Measurements from ENCODE around the gene COL5A1. TPM values are rescaled to one million over a fixed set of nuclear protein-coding genes. Genes with fewer than 3 reads are reported as not detected.

Gene COL5A1
- total RNA-seq, 2 experiments from 2014 or later, result 0.23 to 0.24 TPM

- no peak for DNase-seq
- Mint-ChIP-seq H3K27me3 (no peaks in the 10 kb centered on the region), H3K4me3 (no peak overlapping the region), H3K9me3 (peaks cover 10% of the 10 kb centered on the region), H3K27ac (no peak overlapping the region), H3K4me1 (no peaks in the 10 kb centered on the region), H3K36me3 (no peaks in the 10 kb centered on the region)
These were observed 114.5 kb downstream of the COL5A1 start for GRCh38 chr9:134756098-134756497.

- H3K27ac Mint-ChIP-seq, result no peak overlapping the region
- H3K36me3 Mint-ChIP-seq, result no peaks in the 10 kb centered on the region
- no peak overlapping the region for H3K4me3 Mint-ChIP-seq
- H3K27me3 Mint-ChIP-seq, result no peaks in the 10 kb centered on the region
- DNase-seq, result no peak
- H3K4me1 Mint-ChIP-seq, result no peaks in the 10 kb centered on the region
- H3K9me3 Mint-ChIP-seq, result peaks cover 11% of the 10 kb centered on the region
These were observed 115.8 kb downstream of the COL5A1 start for GRCh38 chr9:134757216-134757975.

GRCh38 chr9:134758949-134759607, 117.5 kb downstream of the COL5A1 start:
- no peaks in the 10 kb centered on the region for H3K36me3 Mint-ChIP-seq
- no peak for DNase-seq
- no peaks in the 10 kb centered on the region for H3K27me3 Mint-ChIP-seq
- no peak overlapping the region for H3K27ac Mint-ChIP-seq
- H3K9me3 Mint-ChIP-seq, result peaks cover 11% of the 10 kb centered on the region
- H3K4me3 Mint-ChIP-seq, result no peak overlapping the region
- no peaks in the 10 kb centered on the region for H3K4me1 Mint-ChIP-seq

- H3K9me3 Mint-ChIP-seq, result peaks cover 11% of the 10 kb centered on the region
- H3K4me3 Mint-ChIP-seq, result no peak overlapping the region
- H3K36me3 Mint-ChIP-seq, result no peaks in the 10 kb centered on the region
- DNase-seq, result no peak
- no peaks in the 10 kb centered on the region for H3K4me1 Mint-ChIP-seq
- H3K27me3 Mint-ChIP-seq, result no peaks in the 10 kb centered on the region
- H3K27ac Mint-ChIP-seq, result no peak overlapping the region
These were observed 118.3 kb downstream of the COL5A1 start for GRCh38 chr9:134759913-134760312.

GRCh38 chr9:134760750-134761420, 119.3 kb downstream of the COL5A1 start:
- Mint-ChIP-seq H3K27me3 (no peaks in the 10 kb centered on the region), H3K4me3 (no peak overlapping the region), H3K27ac (no peak overlapping the region), H3K36me3 (no peaks in the 10 kb centered on the region), H3K4me1 (no peaks in the 10 kb centered on the region), H3K9me3 (peaks cover 11% of the 10 kb centered on the region)
- no peak for DNase-seq

- Mint-ChIP-seq H3K4me1 (peaks cover 6% of the 10 kb centered on the region), H3K27me3 (peaks cover 11% of the 10 kb centered on the region), H3K4me3 (no peak overlapping the region), H3K36me3 (no peaks in the 10 kb centered on the region), H3K27ac (no peak overlapping the region), H3K9me3 (peaks cover 11% of the 10 kb centered on the region)
- no peak for DNase-seq
These were observed 123.1 kb downstream of the COL5A1 start for GRCh38 chr9:134764473-134765269.

GRCh38 chr9:134765785-134766184, 124.2 kb downstream of the COL5A1 start:
- Mint-ChIP-seq H3K4me3 (no peak overlapping the region), H3K27me3 (peaks cover 12% of the 10 kb centered on the region), H3K36me3 (no peaks in the 10 kb centered on the region), H3K4me1 (peaks cover 8% of the 10 kb centered on the region), H3K27ac (no peak overlapping the region), H3K9me3 (peaks cover 3% of the 10 kb centered on the region)
- DNase-seq, result no peak

GRCh38 chr9:134766587-134766986, 125.0 kb downstream of the COL5A1 start:
- Mint-ChIP-seq H3K27me3 (peaks cover 15% of the 10 kb centered on the region), H3K4me3 (no peak overlapping the region), H3K9me3 (no peaks in the 10 kb centered on the region), H3K4me1 (peaks cover 8% of the 10 kb centered on the region), H3K36me3 (no peaks in the 10 kb centered on the region), H3K27ac (no peak overlapping the region)
- no peak for DNase-seq

- H3K4me1 Mint-ChIP-seq, result peaks cover 10% of the 10 kb centered on the region
- DNase-seq, result no peak
- peaks cover 15% of the 10 kb centered on the region for H3K27me3 Mint-ChIP-seq
- no peak overlapping the region for H3K27ac Mint-ChIP-seq
- no peak overlapping the region for H3K4me3 Mint-ChIP-seq
- H3K9me3 Mint-ChIP-seq, result no peaks in the 10 kb centered on the region
- H3K36me3 Mint-ChIP-seq, result no peaks in the 10 kb centered on the region
These were observed 126.7 kb downstream of the COL5A1 start for GRCh38 chr9:134768332-134768708.

GRCh38 chr9:134768709-134769351, 127.2 kb downstream of the COL5A1 start:
- no peak for DNase-seq
- Mint-ChIP-seq H3K27me3 (peaks cover 15% of the 10 kb centered on the region), H3K9me3 (no peaks in the 10 kb centered on the region), H3K27ac (no peak overlapping the region), H3K36me3 (no peaks in the 10 kb centered on the region), H3K4me3 (no peak overlapping the region), H3K4me1 (peaks cover 10% of the 10 kb centered on the region)

- Mint-ChIP-seq H3K27me3 (peaks cover 12% of the 10 kb centered on the region), H3K4me1 (peaks cover 10% of the 10 kb centered on the region), H3K4me3 (no peak overlapping the region), H3K27ac (no peak overlapping the region), H3K9me3 (no peaks in the 10 kb centered on the region), H3K36me3 (no peaks in the 10 kb centered on the region)
- DNase-seq, result no peak
These were observed 129.7 kb downstream of the COL5A1 start for GRCh38 chr9:134770972-134771971.

- Mint-ChIP-seq H3K4me1 (peaks cover 10% of the 10 kb centered on the region), H3K4me3 (no peak overlapping the region), H3K9me3 (no peaks in the 10 kb centered on the region), H3K27ac (no peak overlapping the region), H3K27me3 (peaks cover 11% of the 10 kb centered on the region), H3K36me3 (no peaks in the 10 kb centered on the region)
- DNase-seq, result no peak
These were observed 130.7 kb downstream of the COL5A1 start for GRCh38 chr9:134772331-134772730.

- peaks cover 5% of the 10 kb centered on the region for H3K4me1 Mint-ChIP-seq
- no peak overlapping the region for H3K4me3 Mint-ChIP-seq
- H3K9me3 Mint-ChIP-seq, result no peaks in the 10 kb centered on the region
- H3K27me3 Mint-ChIP-seq, result peaks cover 5% of the 10 kb centered on the region
- H3K27ac Mint-ChIP-seq, result no peak overlapping the region
- no peaks in the 10 kb centered on the region for H3K36me3 Mint-ChIP-seq
- DNase-seq, result no peak
These were observed 132.2 kb downstream of the COL5A1 start for GRCh38 chr9:134773842-134774241.
